Psoas muscle (tissue), 8 donors: ENCODE results near the gene TBC1D22A. TPM values are rescaled to one million over a fixed set of nuclear protein-coding genes. Genes with fewer than 3 reads are reported as not detected.

ENCODE experiments used
- ATAC-seq, 4 donors: fragments of 200-7000 bp; cut with Tn5 transposase; one replicate each; pipeline ENCODE4 v1.9.1; 2020; ENCODE audit warnings: moderate library complexity in 3 of 4, mild to moderate bottlenecking in 2 of 4
- DNase-seq, 2 donors: peaks; one replicate each; pipeline ENCODE4 v3.0.0-alpha.2; 2020
- H3K27ac ChIP-seq: fragments of 200-600 bp; one replicate; pipeline ENCODE4 v1.8.0; 2022
- H3K27me3 ChIP-seq, 3 donors: fragments of 200-600 bp in 1 of 3; one replicate each; pipeline versions ENCODE4 v1.6.1 to v1.8.0; 2013 to 2022; ENCODE audit warnings: low read length in 2 of 3, mild to moderate bottlenecking in 2 of 3, moderate library complexity in 1 of 3; ENCODE audit not compliant: insufficient read depth in 3 of 3
- H3K36me3 ChIP-seq, 2 donors: fragments of 200-600 bp in 1 of 2; one replicate each; pipeline versions ENCODE4 v1.6.1 to v1.8.0; 2013 to 2022; ENCODE audit warnings: low read depth in 1 of 2, mild to moderate bottlenecking in 1 of 2, moderate library complexity in 1 of 2; ENCODE audit not compliant: insufficient read depth in 1 of 2
- H3K4me1 ChIP-seq: fragments of 200-600 bp; one replicate; pipeline ENCODE4 v1.8.0; 2022
- H3K4me3 ChIP-seq: fragments of 200-600 bp; one replicate; pipeline ENCODE4 v1.8.0; 2022; ENCODE audit warnings: mild to moderate bottlenecking
- H3K9me3 ChIP-seq: fragments of 200-600 bp; one replicate; pipeline ENCODE4 v1.8.0; 2022
- WGBS, 3 donors: extraction: QIAGEN DNeasy Blood & Tissue Kit; methylation state at CpG; one replicate each; pipeline versions ENCODE4 v1.1.6 to v1.1.7; 2013; 5-methylcytosine and 5-hydroxymethylcytosine counted together
- intact Hi-C, 2 donors: fragments of 100-400 bp; cut with DNase I; formaldehyde crosslinking; loops; one replicate each; pipeline versions ENCODE4 v1.11.0 to v1.14.2; 2022
- polyA plus RNA-seq, 3 donors: library from polyadenylated mRNA; stranded (reverse); fragments of 200-250 nt; gene quantifications; one replicate each; pipeline ENCODE4 v1.2.3, GENCODE V29; 2013
- total RNA-seq, 4 donors: library from RNA; stranded (reverse); fragmentation: NEBNext Ultra II Directional in 2 of 4; extraction: Animal tissue kit (Norgen Biotek cat#: 25700) in 2 of 4; gene quantifications; one replicate each; pipeline versions ENCODE4 v1.2.1 to v1.2.4, GENCODE V29; 2021 to 2023
- TF ChIP-seq, protein P1 (sequence below): fragments of 200-600 bp; IDR thresholded peaks from one replicate; pipeline ENCODE4 v1.8.0; 2022; ENCODE audit warnings: antibody characterized with exemption
- donor health status: healthy with polysubstance abuse.
- donor health status: DM: no; HTN: no; CAD: no; lungs with moderate emphysema.
- donor health status: Bipolar disorder and iron deficiency.
- donor health status: healthy.
- donor health status: DM: yes; HTN: yes; CAD: no.
- donor health status: DM: no; HTN: no; CAD: no.
- donor health status: DM: no; HTN: no; CAD: no.
- donor health status: DM: yes; HTN: yes; CAD: no.

Gene TBC1D22A
- total and polyA plus RNA-seq, 7 donors: 11.7 to 25.0 (median 18.9) TPM

DNA sequence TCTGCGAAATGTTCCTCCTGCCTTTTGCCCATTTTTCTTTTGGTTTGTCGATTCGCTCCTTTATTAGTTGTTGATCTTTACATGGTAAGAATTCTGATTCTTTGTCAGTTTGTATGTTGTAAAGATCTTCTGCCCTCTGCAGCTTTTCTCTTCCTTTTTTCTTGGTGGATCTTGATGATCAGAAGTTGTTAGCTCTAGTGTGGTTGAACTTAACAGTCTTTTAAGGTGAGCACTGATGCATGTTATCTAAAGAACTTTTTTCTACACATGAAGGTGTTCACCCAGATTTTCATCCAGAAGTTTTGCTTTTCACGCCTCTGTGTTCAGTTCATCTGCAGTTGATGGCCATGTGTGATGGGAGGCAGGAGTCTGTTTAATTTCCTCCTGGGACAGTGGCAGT, 133.7 kb downstream of the TBC1D22A start:
- 91 to 97% (median 91%) methylated on average over 4 of the region's 4 CpGs for WGBS, 3 donors

DNA sequence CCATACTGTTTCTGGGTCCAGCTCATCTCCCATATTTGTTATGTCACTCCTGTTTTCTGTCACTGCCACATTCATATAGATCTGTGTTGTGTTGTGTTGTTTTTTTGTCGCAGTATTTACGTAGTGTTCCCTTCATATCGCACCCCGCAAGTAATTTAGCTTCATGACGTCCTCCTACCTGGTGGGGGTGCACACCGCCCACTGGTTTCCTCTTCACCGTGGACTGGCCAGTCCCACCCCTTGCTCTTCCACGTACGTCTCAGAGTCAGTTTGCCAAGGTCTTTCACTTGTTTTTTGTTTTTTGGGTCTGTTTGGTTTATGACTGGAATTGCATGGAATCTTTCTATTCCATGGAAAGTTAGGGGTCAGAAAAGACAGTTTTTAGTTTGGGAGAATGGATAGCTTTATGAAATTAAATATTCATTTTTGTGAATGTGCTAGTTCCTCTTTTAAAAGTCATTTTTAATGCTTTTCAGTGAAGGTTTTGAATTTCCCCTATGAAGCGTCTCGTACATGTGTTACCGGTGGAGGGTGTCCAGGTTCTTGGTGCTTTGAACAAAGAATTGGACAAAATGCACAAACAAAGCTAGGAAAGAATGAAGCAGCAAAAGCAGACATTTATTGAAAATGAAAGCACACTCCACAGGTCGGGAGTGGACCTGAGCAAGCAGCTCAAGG, 134.3 kb downstream of the TBC1D22A start:
- peaks cover 0 to 25% of the 10 kb centered on the region in 2 donors for H3K36me3 ChIP-seq
- 82 to 88% (median 83%) methylated on average over 13 of the region's 13 CpGs for WGBS, 3 donors

More for the DNA sequence above, 133.7 kb downstream of the TBC1D22A start:
- Histone ChIP-seq H3K27ac (no peak overlapping the region), H3K36me3 (peaks cover 0 to 29% of the 10 kb centered on the region in 2 donors), H3K4me3 (no peak overlapping the region), H3K9me3 (no peaks in the 10 kb centered on the region), H3K4me1 (no peaks in the 10 kb centered on the region), H3K27me3 (no peaks in the 10 kb centered on the region)
- intact Hi-C loops: no loop called here
- TF ChIP-seq, protein P1, sequence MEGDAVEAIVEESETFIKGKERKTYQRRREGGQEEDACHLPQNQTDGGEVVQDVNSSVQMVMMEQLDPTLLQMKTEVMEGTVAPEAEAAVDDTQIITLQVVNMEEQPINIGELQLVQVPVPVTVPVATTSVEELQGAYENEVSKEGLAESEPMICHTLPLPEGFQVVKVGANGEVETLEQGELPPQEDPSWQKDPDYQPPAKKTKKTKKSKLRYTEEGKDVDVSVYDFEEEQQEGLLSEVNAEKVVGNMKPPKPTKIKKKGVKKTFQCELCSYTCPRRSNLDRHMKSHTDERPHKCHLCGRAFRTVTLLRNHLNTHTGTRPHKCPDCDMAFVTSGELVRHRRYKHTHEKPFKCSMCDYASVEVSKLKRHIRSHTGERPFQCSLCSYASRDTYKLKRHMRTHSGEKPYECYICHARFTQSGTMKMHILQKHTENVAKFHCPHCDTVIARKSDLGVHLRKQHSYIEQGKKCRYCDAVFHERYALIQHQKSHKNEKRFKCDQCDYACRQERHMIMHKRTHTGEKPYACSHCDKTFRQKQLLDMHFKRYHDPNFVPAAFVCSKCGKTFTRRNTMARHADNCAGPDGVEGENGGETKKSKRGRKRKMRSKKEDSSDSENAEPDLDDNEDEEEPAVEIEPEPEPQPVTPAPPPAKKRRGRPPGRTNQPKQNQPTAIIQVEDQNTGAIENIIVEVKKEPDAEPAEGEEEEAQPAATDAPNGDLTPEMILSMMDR: no peak
- ATAC-seq: no peak
- no peak for DNase-seq

DNA sequence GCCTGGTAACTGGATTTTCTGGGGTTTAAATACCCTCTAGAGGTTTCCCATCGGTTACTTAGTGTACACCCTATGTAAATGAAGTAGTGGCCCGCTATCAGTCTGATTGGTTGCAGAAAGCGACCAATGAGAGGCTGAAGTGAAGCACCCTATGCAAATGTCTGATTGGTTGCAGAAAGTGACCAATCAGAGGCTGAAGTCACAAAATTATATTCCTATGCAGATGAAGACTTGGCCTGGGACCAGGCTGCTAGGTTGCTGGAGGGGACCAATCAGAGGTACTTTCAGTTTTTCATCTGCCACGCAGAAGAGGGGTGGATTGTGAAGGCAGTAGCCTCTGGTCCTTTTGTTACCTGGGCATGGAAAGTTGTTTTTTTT, 134.8 kb downstream of the TBC1D22A start:
- WGBS, 3 donors: 93 to 99% (median 95%) methylated on average over 4 of the region's 4 CpGs

More for the DNA sequence above, 134.3 kb downstream of the TBC1D22A start:
- no peak overlapping the region for H3K4me3 ChIP-seq
- H3K9me3 ChIP-seq: no peaks in the 10 kb centered on the region
- H3K4me1 ChIP-seq: no peaks in the 10 kb centered on the region
- ATAC-seq (no peak), DNase-seq (no peak)
- no peaks in the 10 kb centered on the region for H3K27me3 ChIP-seq
- TF ChIP-seq, protein P1: no peak
- H3K27ac ChIP-seq: no peak overlapping the region
- intact Hi-C loops: no loop called here

DNA sequence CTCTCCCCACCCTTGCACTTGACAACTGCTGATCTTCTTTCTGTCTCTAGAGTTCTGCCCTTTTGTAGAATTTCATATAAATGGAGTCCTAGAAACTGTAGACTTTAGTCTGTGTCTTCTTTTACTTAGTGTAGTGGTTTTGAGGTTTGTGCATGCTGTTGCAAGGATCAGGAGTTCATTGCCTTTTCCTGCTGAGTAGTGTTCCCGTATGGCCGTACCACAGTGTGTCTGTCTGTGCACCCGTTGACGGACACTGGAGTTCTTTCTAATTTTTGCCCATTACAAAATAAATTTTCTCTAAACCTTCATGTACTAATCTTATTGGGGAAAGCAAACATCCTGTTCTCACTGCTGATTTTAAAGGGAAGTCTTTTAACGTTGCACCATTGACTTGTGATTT, 138.1 kb downstream of the TBC1D22A start:
- H3K4me3 ChIP-seq: no peak overlapping the region
- TF ChIP-seq, protein P1: no peak
- ATAC-seq: no peak
- no peaks in the 10 kb centered on the region for H3K9me3 ChIP-seq
- H3K27me3 ChIP-seq: no peaks in the 10 kb centered on the region
- H3K36me3 ChIP-seq: peaks cover 0 to 1% of the 10 kb centered on the region in 2 donors
- H3K27ac ChIP-seq: no peak overlapping the region
- 72 to 85% (median 83%) methylated on average over 5 of the region's 5 CpGs for WGBS, 3 donors
- intact Hi-C loops: no loop called here
- DNase-seq: no peak
- no peaks in the 10 kb centered on the region for H3K4me1 ChIP-seq

More for the DNA sequence above, 134.8 kb downstream of the TBC1D22A start:
- DNase-seq: no peak
- H3K4me3 ChIP-seq: no peak overlapping the region
- peaks cover 0 to 20% of the 10 kb centered on the region in 2 donors for H3K36me3 ChIP-seq
- no peaks in the 10 kb centered on the region for H3K27me3 ChIP-seq
- no peak for ATAC-seq
- no peaks in the 10 kb centered on the region for H3K4me1 ChIP-seq
- no peaks in the 10 kb centered on the region for H3K9me3 ChIP-seq
- no peak overlapping the region for H3K27ac ChIP-seq
- TF ChIP-seq, protein P1: no peak
- intact Hi-C loops: no loop called here

DNA sequence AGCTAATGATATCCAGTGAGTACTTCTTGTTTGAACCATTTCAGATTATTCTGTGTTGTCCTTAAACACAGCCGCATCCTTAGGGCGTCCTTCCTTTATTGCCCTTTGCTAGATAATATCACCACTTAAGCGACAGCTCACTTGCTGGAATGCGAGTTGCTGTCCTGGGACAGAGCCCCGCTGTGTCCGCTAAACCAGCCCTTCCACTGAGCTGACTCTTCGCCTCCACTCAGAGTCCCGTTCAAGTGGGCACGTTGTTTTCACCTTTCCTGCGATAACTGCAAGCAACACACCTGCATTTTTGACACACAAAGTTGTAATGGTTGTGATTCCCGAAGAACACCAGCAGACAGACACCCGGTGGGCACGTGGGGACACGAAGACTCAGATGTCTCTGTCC, 140.0 kb downstream of the TBC1D22A start:
- DNase-seq (no peak), ATAC-seq (no peak)
- Histone ChIP-seq H3K4me1 (no peaks in the 10 kb centered on the region), H3K27me3 (no peaks in the 10 kb centered on the region), H3K4me3 (no peak overlapping the region), H3K27ac (no peak overlapping the region), H3K36me3 (no peaks in the 10 kb centered on the region), H3K9me3 (no peaks in the 10 kb centered on the region)
- intact Hi-C loops: no loop called here
- 94 to 96% (median 94%) methylated on average over 14 of the region's 14 CpGs for WGBS, 3 donors
- TF ChIP-seq, protein P1: no peak
